GM12878 (cell line): ENCODE results near the gene MYH9. TPM values are rescaled to one million over a fixed set of nuclear protein-coding genes. Genes with fewer than 3 reads are reported as not detected.

Source experiments
- ATAC-seq: fragments of 200-7000 bp; cut with Tn5 transposase; 3 replicates; pipeline ENCODE4 v1.9.1; 2020; ENCODE audit warnings: mild to moderate bottlenecking, moderate library complexity
- BruUV-seq: library from RNA; stranded (reverse); fragments of 400-500 nt; replicated peaks from 2 replicates; lab custom pipeline; 2021; lab: Mats Ljungman, UMichigan
- CTCF ChIA-PET: fragments of 300-600 bp; sonication (Branson Sonifier 250); formaldehyde crosslinking; extraction: SDS; loops from one replicate; lab custom pipeline; 2021; ENCODE audit warnings: inconsistent platforms; lab: Yijun Ruan, JAX
- POLR2A ChIA-PET: fragments of 350-600 bp; formaldehyde crosslinking; extraction: SDS; loops from one replicate; lab custom pipeline; 2021; ENCODE audit warnings: inconsistent platforms; lab: Charles Lee
- RAD21 ChIA-PET: fragments of 300-600 bp; sonication (Branson Sonifier 250); formaldehyde crosslinking; loops from one replicate; lab custom pipeline; 2023; ENCODE audit warnings: antibody characterized with exemption; ENCODE audit not compliant: unreplicated experiment; lab: Charles Lee
- SMC1A ChIA-PET: fragments of 300-600 bp; sonication (Branson Sonifier 250); formaldehyde crosslinking; loops from one replicate; lab custom pipeline; 2023; ENCODE audit not compliant: unreplicated experiment, uncharacterized antibody; lab: Charles Lee
- DNase-seq: peaks from one replicate; pipeline ENCODE4 v3.0.0-alpha.2; 2011; ENCODE audit warnings: low read depth, low spot score
- FAIRE-seq: peaks from 3 replicates; lab custom pipeline; 2011; peaks lifted over from hg19 to GRCh38; lab: Jason Lieb, UNC
- H2AFZ ChIP-seq: 2 replicates; pipeline ENCODE4 v1.6.0; 2011; ENCODE audit warnings: low read depth, low read length, control low read depth; ENCODE audit not compliant: control insufficient read depth
- H3K27ac ChIP-seq: 2 replicates; pipeline ENCODE4 v1.5.1; 2011; ENCODE audit warnings: control low read depth; ENCODE audit not compliant: control insufficient read depth, insufficient read depth
- H3K27me3 ChIP-seq, 2 experiments: replicated peaks in 1 of 2; 2 replicates each; pipeline versions ENCODE4 v1.6.0 to v1.6.1; 2011; ENCODE audit warnings: low read length in 1 of 2; ENCODE audit not compliant: control insufficient read depth in 2 of 2, insufficient read depth in 2 of 2
- H3K36me3 ChIP-seq, 2 experiments: 2 replicates each; pipeline ENCODE4 v1.5.1; 2011; ENCODE audit warnings: low read length in 1 of 2; ENCODE audit not compliant: control insufficient read depth in 2 of 2, insufficient read depth in 2 of 2
- H3K4me1 ChIP-seq: 2 replicates; pipeline ENCODE4 v1.6.1; 2011; ENCODE audit warnings: mild to moderate bottlenecking, low read length, moderate library complexity, mixed read lengths; ENCODE audit not compliant: control insufficient read depth, insufficient read depth
- H3K4me2 ChIP-seq: 2 replicates; pipeline ENCODE4 v1.6.0; 2011; ENCODE audit warnings: control low read depth; ENCODE audit not compliant: control insufficient read depth, insufficient read depth
- H3K4me3 ChIP-seq: fragments of 200-600 bp; sonication (generic); 2 replicates; pipeline ENCODE4 v1.5.1; 2016
- H3K79me2 ChIP-seq: 2 replicates; pipeline ENCODE4 v1.6.0; 2011; ENCODE audit warnings: low read length; ENCODE audit not compliant: control insufficient read depth, insufficient read depth
- H3K9ac ChIP-seq: 2 replicates; pipeline ENCODE4 v1.8.0; 2011; ENCODE audit warnings: low read length, control low read depth, mixed read lengths; ENCODE audit not compliant: control insufficient read depth, insufficient read depth
- H3K9me3 ChIP-seq: replicated peaks from 3 replicates; pipeline ENCODE4 v1.5.1; 2011; ENCODE audit warnings: mild to moderate bottlenecking, low read length; ENCODE audit not compliant: control insufficient read depth, insufficient read depth
- H4K20me1 ChIP-seq: 2 replicates; pipeline ENCODE4 v1.6.0; 2011; ENCODE audit not compliant: control insufficient read depth, insufficient read depth
- STAT3 ChIP-seq: IDR thresholded peaks from 2 replicates; pipeline ENCODE4 v1.6.1; 2011; ENCODE audit warnings: low read depth, low read length, improper control_type of control experiment
- ZNF384 ChIP-seq: IDR thresholded peaks from 2 replicates; pipeline ENCODE4 v1.6.1; 2012; ENCODE audit warnings: low read depth, mild to moderate bottlenecking, low read length, improper control_type of control experiment, borderline replicate concordance
- WGBS: methylation state at CpG from one replicate; pipeline ENCODE4 v1.1.6; 2016; ENCODE audit warnings: low lambda C conversion rate; ENCODE audit not compliant: insufficient replicate concordance, insufficient coverage; ENCODE audit errors: missing lambda C conversion rate; 5-methylcytosine and 5-hydroxymethylcytosine counted together
- in situ Hi-C: fragments of 300-500 bp; cut with MboI; formaldehyde crosslinking; loops from 9 replicates; pipeline ENCODE4 v1.14.3; 2018; ENCODE audit warnings: mixed read lengths
- intact Hi-C: fragments of 100-400 bp; cut with micrococcal nuclease; formaldehyde crosslinking; loops from one replicate; pipeline ENCODE4 v1.14.2; 2022; ENCODE audit not compliant: unreplicated experiment
- polyA plus RNA-seq, 11 experiments: library from polyadenylated mRNA; depleted of rRNA in 4 of 11; unstranded in 6 of 11; stranded (reverse) in 5 of 11; fragments of >200 nt; fragmentation: Nextera tagmentation in 4 of 11; fragmentation: Illumina TruSeq in 1 of 11; extraction: Ambion mirVana in 4 of 11; extraction: Trizol in 1 of 11; gene quantifications; 1 replicate in 1 of 11; 2 replicates in 10 of 11; pipeline versions ENCODE4 v1.2.1 to v1.2.3, GENCODE V29; 2011 to 2016; ENCODE audit warnings: inconsistent platforms in 2 of 11, missing spikeins in 2 of 11, low read depth in 1 of 11
- total RNA-seq, 4 experiments: library from RNA; depleted of rRNA in 3 of 4; stranded (reverse); fragments of >200 nt in 3 of 4; fragmentation: Illumina TruSeq in 1 of 4; extraction: Trizol in 1 of 4; gene quantifications; 2 replicates each; pipeline versions ENCODE4 v1.2.1 to v1.2.3, GENCODE V29; 2013 to 2021
- TF ChIP-seq, protein P1 (sequence below), 3 experiments: IDR thresholded peaks in 2 of 3; conservative IDR thresholded peaks in 1 of 3; 2 replicates each; pipeline ENCODE4 v1.5.1; 2011; ENCODE audit warnings: low read depth in 3 of 3, low read length in 3 of 3, mild to moderate bottlenecking in 3 of 3, control low read depth in 2 of 3, moderate library complexity in 2 of 3, inconsistent platforms in 1 of 3, mixed read lengths in 1 of 3; ENCODE audit not compliant: control insufficient read depth in 2 of 3, insufficient read depth in 1 of 3; ENCODE audit errors: extremely low read depth in 1 of 3
- TF ChIP-seq, protein P2 (sequence below): fragments of 450-650 bp; IDR thresholded peaks from 2 replicates; pipeline ENCODE4 v1.6.1; 2017; ENCODE audit warnings: antibody characterized with exemption, mild to moderate bottlenecking, moderate library complexity
- TF ChIP-seq, protein P3 (sequence below): IDR thresholded peaks from 2 replicates; pipeline ENCODE4 v1.6.1; 2012; ENCODE audit warnings: low read depth, low read length, improper control_type of control experiment
- TF ChIP-seq, protein P4 (sequence below): fragments of 150-350 bp; IDR thresholded peaks from 2 replicates; pipeline ENCODE4 v1.6.1; 2016; ENCODE audit warnings: low read depth, low read length

Gene MYH9
- total and polyA plus RNA-seq, 10 of the 15 experiments (the other 5 are each of a cell fraction or from before 2014, with no cell fraction given), result 5.1 to 525 (median 145) TPM

DNA sequence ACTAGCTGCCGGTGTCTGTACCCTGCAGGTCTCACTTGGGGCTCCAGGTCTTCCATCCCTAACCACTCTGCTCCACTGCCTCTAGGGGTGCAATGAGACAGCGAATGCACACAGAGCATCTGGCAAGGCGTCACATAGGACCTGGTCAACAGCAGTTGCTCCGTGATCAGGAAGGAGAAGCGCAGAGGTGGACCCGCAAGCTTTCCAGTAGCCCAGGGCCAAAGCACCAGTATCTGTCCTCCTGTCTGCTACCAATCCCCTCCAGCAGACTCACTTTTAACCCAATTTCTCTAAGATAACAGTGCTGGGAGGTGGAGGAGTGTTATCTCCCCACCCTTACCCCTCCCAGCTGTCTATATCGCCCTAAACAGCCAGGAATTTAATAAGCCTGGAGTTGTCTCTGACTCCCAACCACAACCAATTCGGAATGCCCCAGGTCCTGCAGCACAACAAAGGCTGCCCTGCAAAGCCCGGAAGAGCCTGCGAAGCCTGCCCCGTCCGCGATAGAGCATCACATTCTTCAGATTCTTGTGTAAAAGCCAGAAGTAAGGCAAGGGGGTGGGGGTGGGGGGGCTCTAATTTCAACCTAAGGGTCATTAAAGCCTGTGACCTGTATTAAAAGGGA is 19.3 kb downstream of the MYH9 start:
- Histone ChIP-seq H2AFZ (no peak overlapping the region), H3K4me2 (no peak overlapping the region), H4K20me1 (peaks cover 24% of the 10 kb centered on the region), H3K4me1 (peaks cover 75% of the 10 kb centered on the region), H3K9me3 (no peaks in the 10 kb centered on the region), H3K36me3 (peaks cover 15 to 35% of the 10 kb centered on the region in 2 experiments; a peak in 3 of 4 replicates)
- in situ Hi-C loops (no loop called here), intact Hi-C loops (no loop called here)
- ATAC-seq, result no peak
- TF ChIP-seq, protein P1, sequence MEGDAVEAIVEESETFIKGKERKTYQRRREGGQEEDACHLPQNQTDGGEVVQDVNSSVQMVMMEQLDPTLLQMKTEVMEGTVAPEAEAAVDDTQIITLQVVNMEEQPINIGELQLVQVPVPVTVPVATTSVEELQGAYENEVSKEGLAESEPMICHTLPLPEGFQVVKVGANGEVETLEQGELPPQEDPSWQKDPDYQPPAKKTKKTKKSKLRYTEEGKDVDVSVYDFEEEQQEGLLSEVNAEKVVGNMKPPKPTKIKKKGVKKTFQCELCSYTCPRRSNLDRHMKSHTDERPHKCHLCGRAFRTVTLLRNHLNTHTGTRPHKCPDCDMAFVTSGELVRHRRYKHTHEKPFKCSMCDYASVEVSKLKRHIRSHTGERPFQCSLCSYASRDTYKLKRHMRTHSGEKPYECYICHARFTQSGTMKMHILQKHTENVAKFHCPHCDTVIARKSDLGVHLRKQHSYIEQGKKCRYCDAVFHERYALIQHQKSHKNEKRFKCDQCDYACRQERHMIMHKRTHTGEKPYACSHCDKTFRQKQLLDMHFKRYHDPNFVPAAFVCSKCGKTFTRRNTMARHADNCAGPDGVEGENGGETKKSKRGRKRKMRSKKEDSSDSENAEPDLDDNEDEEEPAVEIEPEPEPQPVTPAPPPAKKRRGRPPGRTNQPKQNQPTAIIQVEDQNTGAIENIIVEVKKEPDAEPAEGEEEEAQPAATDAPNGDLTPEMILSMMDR (IDR thresholded peaks at IDR 0.05 in 2 of 3, conservative IDR thresholded peaks at IDR 0.05 in 1 of 3; ENCODE audit: control insufficient read depth in 2 of 3, extremely low read depth in 1 of 3, insufficient read depth in 1 of 3, low read depth in 3 of 3, low read length in 3 of 3), result peak in 2 of 3 experiments; percentile 2 to 22; a peak in 1 of 6 replicates
- TF ChIP-seq STAT3, result no peak
- no peak for TF ChIP-seq ZNF384
- TF ChIP-seq, protein P2, sequence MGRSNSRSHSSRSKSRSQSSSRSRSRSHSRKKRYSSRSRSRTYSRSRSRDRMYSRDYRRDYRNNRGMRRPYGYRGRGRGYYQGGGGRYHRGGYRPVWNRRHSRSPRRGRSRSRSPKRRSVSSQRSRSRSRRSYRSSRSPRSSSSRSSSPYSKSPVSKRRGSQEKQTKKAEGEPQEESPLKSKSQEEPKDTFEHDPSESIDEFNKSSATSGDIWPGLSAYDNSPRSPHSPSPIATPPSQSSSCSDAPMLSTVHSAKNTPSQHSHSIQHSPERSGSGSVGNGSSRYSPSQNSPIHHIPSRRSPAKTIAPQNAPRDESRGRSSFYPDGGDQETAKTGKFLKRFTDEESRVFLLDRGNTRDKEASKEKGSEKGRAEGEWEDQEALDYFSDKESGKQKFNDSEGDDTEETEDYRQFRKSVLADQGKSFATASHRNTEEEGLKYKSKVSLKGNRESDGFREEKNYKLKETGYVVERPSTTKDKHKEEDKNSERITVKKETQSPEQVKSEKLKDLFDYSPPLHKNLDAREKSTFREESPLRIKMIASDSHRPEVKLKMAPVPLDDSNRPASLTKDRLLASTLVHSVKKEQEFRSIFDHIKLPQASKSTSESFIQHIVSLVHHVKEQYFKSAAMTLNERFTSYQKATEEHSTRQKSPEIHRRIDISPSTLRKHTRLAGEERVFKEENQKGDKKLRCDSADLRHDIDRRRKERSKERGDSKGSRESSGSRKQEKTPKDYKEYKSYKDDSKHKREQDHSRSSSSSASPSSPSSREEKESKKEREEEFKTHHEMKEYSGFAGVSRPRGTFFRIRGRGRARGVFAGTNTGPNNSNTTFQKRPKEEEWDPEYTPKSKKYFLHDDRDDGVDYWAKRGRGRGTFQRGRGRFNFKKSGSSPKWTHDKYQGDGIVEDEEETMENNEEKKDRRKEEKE, result no peak
- TF ChIP-seq, protein P3, sequence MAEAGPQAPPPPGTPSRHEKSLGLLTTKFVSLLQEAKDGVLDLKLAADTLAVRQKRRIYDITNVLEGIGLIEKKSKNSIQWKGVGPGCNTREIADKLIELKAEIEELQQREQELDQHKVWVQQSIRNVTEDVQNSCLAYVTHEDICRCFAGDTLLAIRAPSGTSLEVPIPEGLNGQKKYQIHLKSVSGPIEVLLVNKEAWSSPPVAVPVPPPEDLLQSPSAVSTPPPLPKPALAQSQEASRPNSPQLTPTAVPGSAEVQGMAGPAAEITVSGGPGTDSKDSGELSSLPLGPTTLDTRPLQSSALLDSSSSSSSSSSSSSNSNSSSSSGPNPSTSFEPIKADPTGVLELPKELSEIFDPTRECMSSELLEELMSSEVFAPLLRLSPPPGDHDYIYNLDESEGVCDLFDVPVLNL, result no peak
- TF ChIP-seq, protein P4, sequence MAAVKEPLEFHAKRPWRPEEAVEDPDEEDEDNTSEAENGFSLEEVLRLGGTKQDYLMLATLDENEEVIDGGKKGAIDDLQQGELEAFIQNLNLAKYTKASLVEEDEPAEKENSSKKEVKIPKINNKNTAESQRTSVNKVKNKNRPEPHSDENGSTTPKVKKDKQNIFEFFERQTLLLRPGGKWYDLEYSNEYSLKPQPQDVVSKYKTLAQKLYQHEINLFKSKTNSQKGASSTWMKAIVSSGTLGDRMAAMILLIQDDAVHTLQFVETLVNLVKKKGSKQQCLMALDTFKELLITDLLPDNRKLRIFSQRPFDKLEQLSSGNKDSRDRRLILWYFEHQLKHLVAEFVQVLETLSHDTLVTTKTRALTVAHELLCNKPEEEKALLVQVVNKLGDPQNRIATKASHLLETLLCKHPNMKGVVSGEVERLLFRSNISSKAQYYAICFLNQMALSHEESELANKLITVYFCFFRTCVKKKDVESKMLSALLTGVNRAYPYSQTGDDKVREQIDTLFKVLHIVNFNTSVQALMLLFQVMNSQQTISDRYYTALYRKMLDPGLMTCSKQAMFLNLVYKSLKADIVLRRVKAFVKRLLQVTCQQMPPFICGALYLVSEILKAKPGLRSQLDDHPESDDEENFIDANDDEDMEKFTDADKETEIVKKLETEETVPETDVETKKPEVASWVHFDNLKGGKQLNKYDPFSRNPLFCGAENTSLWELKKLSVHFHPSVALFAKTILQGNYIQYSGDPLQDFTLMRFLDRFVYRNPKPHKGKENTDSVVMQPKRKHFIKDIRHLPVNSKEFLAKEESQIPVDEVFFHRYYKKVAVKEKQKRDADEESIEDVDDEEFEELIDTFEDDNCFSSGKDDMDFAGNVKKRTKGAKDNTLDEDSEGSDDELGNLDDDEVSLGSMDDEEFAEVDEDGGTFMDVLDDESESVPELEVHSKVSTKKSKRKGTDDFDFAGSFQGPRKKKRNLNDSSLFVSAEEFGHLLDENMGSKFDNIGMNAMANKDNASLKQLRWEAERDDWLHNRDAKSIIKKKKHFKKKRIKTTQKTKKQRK, result no peak
- TF ChIP-seq, all 136 proteins: peak for 1
- Histone ChIP-seq H3K79me2 (peaks cover 98% of the 10 kb centered on the region), H3K27me3 (no peaks in the 10 kb centered on the region), H3K4me3 (no peak overlapping the region), H3K27ac (no peak overlapping the region), H3K9ac (no peak overlapping the region)
- ChIA-PET CTCF (no interaction called here), SMC1A (interaction anchor here (1.6 to 3.3 kb wide), 3 partner anchors 9 to 12 kb away, joined by 3 to 20 read pairs (median 12); no protein-coding TSS in a partner anchor), POLR2A (no interaction called here), RAD21 (interaction anchor here (1.6 kb wide), 1 partner anchor 11 kb away, joined by 3 read pairs; no protein-coding TSS in a partner anchor)
- FAIRE-seq (no peak), DNase-seq (no peak)
- 44% methylated on average over 13 of the region's 13 CpGs for WGBS
- no TSS peak for BruUV-seq
